HG03060 (cell line): ENCODE data around the gene NPFF.

Source experiments
- ATAC-seq: cut with Tn5 transposase; IDR thresholded peaks from one replicate; pipeline ENCODE4 v1.9.1; 2021; ENCODE audit warnings: low read depth, moderate number of reproducible peaks; ENCODE audit not compliant: unreplicated experiment

The NPFF gene

GRCh38 chr12:53479331-53479730 is 28.0 kb downstream of the NPFF start:
- ATAC-seq = no peak

GRCh38 chr12:53478865-53479264 is 28.4 kb downstream of the NPFF start:
- no peak for ATAC-seq

GRCh38 chr12:53476769-53477209 is 30.5 kb downstream of the NPFF start:
- ATAC-seq = no peak

DNA sequence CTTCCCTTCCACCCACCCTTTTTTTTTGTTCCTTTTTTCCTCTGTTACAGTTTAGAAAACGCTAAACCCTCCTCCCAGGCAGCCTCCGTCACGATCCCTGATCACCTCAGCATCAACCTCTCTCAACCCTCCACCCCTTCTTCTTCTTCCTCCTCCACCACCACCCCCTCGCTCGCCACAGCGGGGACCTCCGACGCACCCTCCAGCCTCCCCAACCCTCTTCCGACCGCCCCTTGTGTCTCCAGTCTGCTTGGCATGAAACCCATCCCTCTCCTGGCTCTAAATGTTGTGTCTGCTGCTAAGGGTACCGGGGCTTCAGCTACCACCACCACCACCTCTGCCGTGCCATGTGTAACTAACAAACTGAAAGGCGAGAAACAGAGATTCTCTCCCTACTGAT is 32.5 kb downstream of the NPFF start:
- no peak for ATAC-seq

GRCh38 chr12:53474077-53474476 is 33.2 kb downstream of the NPFF start:
- ATAC-seq = no peak

DNA sequence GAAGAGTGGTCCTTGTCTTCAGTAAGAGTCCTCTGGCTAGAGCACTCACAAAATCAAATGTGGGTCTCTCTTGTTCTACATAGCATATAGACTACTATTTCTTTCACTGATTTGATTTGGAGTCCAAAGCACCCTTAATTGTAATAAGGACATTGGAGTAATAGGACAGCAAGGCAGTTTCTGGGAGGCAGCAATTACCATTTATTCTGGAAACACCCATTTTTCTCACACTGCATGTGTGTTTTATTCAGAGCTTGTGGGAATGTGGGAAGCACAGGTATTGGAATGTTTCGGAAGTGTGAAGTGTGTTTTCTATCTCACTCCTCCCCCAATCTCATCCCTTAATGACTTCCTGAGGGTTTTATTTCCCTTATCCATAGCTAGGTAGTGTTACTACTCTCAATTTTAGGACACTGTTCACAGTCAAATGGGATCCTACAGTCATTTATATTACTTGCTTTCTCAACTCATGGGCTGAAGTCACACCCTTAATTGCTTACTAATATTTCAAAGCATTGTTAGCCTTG is 35.2 kb downstream of the NPFF start:
- ATAC-seq = no peak

- no peak for ATAC-seq
Measured at GRCh38 chr12:53468282-53468681, 39.0 kb downstream of the NPFF start.

DNA sequence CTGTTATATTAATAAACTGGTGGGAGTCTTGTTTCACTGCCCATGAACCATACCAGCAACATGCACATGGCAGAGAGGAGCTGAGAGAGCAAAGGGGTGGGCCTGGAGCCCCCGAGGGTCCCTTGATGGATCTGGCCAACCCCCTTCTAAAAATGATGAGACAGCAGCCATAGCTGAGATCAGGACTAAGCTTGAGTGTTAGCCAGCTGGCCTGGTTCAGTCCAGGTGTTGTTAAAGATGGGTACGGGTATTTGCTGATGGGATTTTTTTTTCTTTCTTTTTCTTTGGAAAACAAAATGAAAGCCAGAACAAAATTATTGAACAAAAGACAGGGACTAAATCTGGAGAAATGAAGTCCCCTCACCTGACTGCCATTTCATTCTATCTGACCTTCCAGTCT is 39.4 kb downstream of the NPFF start:
- ATAC-seq = no peak

- no peak for ATAC-seq
Measured at GRCh38 chr12:53467082-53467481, 40.2 kb downstream of the NPFF start.

GRCh38 chr12:53466640-53467039 is 40.6 kb downstream of the NPFF start:
- ATAC-seq = no peak

DNA sequence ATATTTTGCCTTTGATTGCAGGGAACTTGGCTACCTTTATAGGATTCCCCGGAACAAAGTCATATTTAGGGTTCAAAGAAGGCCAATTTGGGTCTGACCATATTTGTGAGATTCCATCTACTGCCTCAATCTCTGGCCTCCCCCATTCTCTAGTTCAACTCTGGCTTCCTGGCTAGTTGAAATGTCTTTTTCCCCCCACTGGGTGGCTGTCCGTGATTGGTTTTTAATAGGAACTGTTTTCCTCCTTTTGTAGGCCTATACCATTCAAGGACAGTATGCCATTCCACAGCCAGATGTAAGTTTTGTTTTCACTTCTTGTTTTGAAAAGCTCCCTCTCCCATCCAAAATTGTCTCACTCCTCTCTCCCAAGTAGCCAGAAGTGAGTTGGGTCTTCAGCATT is 41.6 kb downstream of the NPFF start:
- no peak for ATAC-seq

GRCh38 chr12:53464685-53465418 is 42.4 kb downstream of the NPFF start:
- no peak for ATAC-seq

DNA sequence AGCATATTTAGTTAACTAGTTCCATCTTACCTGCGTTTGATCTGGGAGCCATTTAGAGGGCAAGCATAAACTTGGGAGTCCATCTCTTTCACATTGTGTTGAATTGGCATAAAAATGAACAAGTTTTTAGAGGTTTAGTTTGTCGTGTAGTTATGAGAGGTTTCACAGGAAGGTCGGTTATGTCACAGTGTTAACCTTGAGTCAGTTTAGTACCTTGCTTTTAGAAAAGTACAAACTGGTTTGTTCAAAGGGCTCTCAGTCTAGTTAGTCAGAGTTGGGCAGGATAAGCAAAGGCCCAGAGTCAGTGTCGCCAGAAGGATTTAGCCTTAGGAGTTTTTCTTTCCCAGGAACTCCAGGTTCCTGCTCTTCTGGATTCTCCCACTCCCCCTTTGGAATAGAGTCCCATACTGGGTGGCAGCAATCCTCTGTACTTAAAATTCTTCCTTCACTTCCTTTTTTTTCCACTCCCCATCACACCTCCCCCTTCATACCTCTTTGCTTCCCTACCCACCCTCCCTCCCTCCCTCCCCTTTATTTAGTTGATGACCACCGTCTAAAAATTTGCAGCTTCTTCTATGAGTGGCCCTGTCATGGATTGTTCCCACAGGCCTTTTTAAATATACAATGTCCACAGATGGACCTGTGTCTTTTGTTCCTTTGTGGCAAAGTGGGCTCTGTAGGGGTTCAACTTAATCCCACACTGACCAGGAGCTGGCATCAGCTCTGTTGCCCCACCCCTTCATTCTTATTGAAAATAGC is 43.3 kb downstream of the NPFF start:
- ATAC-seq = no peak

GRCh38 chr12:53462935-53463334 is 44.3 kb downstream of the NPFF start:
- ATAC-seq = no peak

DNA sequence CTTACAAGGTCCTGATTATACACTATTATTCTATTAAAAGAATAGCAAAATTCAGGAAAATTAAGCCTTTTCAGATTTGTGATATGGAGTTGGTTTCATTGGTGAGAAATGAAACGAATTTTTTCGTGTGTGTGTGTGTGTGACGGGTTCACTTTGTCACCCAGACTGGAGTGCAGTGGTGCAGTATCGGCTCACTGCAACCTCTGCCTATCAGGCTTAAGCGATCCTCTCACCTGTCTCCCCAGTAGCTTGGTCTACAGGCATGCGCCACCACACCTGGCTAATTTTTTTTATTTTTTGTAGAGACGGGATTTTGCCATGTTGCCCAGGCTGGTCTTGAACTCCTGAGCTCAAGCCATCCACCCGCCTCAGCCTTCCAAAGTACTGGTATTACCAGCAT is 45.7 kb downstream of the NPFF start:
- no peak for ATAC-seq

DNA sequence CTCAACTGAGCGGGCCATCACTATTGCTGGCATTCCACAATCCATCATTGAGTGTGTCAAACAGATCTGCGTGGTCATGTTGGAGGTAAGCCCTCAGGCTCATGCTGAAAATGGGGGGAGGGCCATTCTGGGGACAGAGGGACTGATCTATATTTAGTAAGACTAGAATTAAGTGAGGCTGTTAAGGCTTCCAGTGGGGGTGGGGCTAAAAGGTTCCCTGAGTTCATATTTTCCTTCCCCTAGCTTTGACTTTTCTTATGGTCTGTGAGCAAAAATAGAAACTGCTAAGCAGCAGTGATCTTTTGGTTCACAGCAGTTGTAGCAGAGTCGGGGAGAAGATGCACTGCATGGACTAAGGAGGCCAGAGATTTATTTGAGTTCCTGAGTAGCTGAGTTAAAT is 46.2 kb downstream of the NPFF start:
- no peak for ATAC-seq

DNA sequence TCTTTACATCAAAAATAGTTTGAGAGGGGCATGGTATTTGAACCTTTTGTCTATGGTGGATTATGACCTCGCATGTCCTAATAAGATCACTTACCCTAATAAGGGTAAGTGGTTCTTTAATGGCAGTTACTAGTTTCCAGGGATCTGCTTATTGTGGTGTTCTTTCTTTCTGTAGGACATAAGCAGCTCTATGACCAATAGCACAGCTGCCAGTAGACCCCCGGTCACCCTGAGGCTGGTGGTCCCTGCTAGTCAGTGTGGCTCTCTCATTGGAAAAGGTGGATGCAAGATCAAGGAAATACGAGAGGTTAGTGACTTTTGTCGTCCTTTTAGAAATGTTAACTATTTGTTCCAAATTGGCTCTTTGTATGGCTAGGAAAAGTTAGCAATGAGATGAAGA is 48.2 kb downstream of the NPFF start:
- no peak for ATAC-seq
